ENCODE measurements around the gene HAUS7.
A peak's percentile ranks its signal among the peaks of the same experiment; 100 is the strongest.

The HAUS7 gene

GRCh38 chrX:153475751-153476281 lies 5.4 kb upstream of the HAUS7 start:
- DNase-seq: no peak

GRCh38 chrX:153475271-153475670 lies 4.9 kb upstream of the HAUS7 start:
- DNase-seq: no peak

GRCh38 chrX:153474718-153475117 lies 4.3 kb upstream of the HAUS7 start:
- peak; percentile 40 for DNase-seq

GRCh38 chrX:153474266-153474665 lies 3.9 kb upstream of the HAUS7 start:
- no peak for DNase-seq

GRCh38 chrX:153473126-153473525 lies 2.8 kb upstream of the HAUS7 start:
- no peak for DNase-seq

GRCh38 chrX:153471663-153472280 lies 1.4 kb upstream of the HAUS7 start:
- no peak for DNase-seq

GRCh38 chrX:153469811-153470410 lies 465 bp downstream of the HAUS7 start:
- DNase-seq: peak; percentile 27

GRCh38 chrX:153468008-153468580 lies 2.3 kb downstream of the HAUS7 start:
- no peak for DNase-seq

GRCh38 chrX:153465691-153466380 lies 4.5 kb downstream of the HAUS7 start:
- DNase-seq: no peak

GRCh38 chrX:153464116-153464515 lies 6.3 kb downstream of the HAUS7 start:
- DNase-seq: no peak

GRCh38 chrX:153463556-153463955 lies 6.8 kb downstream of the HAUS7 start:
- DNase-seq: no peak

GRCh38 chrX:153463031-153463430 lies 7.3 kb downstream of the HAUS7 start:
- no peak for DNase-seq

GRCh38 chrX:153462291-153462690 lies 8.1 kb downstream of the HAUS7 start:
- DNase-seq: no peak

GRCh38 chrX:153460826-153461225 lies 9.6 kb downstream of the HAUS7 start:
- DNase-seq: peak; percentile 51

- no peak for DNase-seq
These were observed 10.4 kb downstream of the HAUS7 start for GRCh38 chrX:153459986-153460385.

- DNase-seq: no peak
These were observed 11.9 kb downstream of the HAUS7 start for GRCh38 chrX:153458476-153458875.

- DNase-seq: no peak
These were observed 12.4 kb downstream of the HAUS7 start for GRCh38 chrX:153457827-153458466.

- no peak for DNase-seq
These were observed 13.1 kb downstream of the HAUS7 start for GRCh38 chrX:153457136-153457825.

GRCh38 chrX:153456704-153457103 lies 13.7 kb downstream of the HAUS7 start:
- DNase-seq: no peak

GRCh38 chrX:153456161-153456560 lies 14.2 kb downstream of the HAUS7 start:
- no peak for DNase-seq

- no peak for DNase-seq
These were observed 14.8 kb downstream of the HAUS7 start for GRCh38 chrX:153455571-153455970.

GRCh38 chrX:153454901-153455550 lies 15.3 kb downstream of the HAUS7 start:
- no peak for DNase-seq
